Psoas muscle (tissue), 8 donors: ENCODE measurements around the gene EMILIN2. TPM values are rescaled to one million over a fixed set of nuclear protein-coding genes. Genes with fewer than 3 reads are reported as not detected.

ENCODE experiments used
- ATAC-seq, 4 donors: fragments of 200-7000 bp; cut with Tn5 transposase; one replicate each; pipeline ENCODE4 v1.9.1; 2020; ENCODE audit warnings: moderate library complexity in 3 of 4, mild to moderate bottlenecking in 2 of 4
- DNase-seq, 2 donors: peaks; one replicate each; pipeline ENCODE4 v3.0.0-alpha.2; 2020
- H3K27ac ChIP-seq: fragments of 200-600 bp; one replicate; pipeline ENCODE4 v1.8.0; 2022
- H3K27me3 ChIP-seq, 3 donors: fragments of 200-600 bp in 1 of 3; one replicate each; pipeline versions ENCODE4 v1.6.1 to v1.8.0; 2013 to 2022; ENCODE audit warnings: low read length in 2 of 3, mild to moderate bottlenecking in 2 of 3, moderate library complexity in 1 of 3; ENCODE audit not compliant: insufficient read depth in 3 of 3
- H3K36me3 ChIP-seq, 2 donors: fragments of 200-600 bp in 1 of 2; one replicate each; pipeline versions ENCODE4 v1.6.1 to v1.8.0; 2013 to 2022; ENCODE audit warnings: low read depth in 1 of 2, mild to moderate bottlenecking in 1 of 2, moderate library complexity in 1 of 2; ENCODE audit not compliant: insufficient read depth in 1 of 2
- H3K4me1 ChIP-seq: fragments of 200-600 bp; one replicate; pipeline ENCODE4 v1.8.0; 2022
- H3K4me3 ChIP-seq: fragments of 200-600 bp; one replicate; pipeline ENCODE4 v1.8.0; 2022; ENCODE audit warnings: mild to moderate bottlenecking
- H3K9me3 ChIP-seq: fragments of 200-600 bp; one replicate; pipeline ENCODE4 v1.8.0; 2022
- CTCF ChIP-seq: fragments of 200-600 bp; IDR thresholded peaks from one replicate; pipeline ENCODE4 v1.8.0; 2022; ENCODE audit warnings: antibody characterized with exemption
- WGBS, 3 donors: extraction: QIAGEN DNeasy Blood & Tissue Kit; methylation state at CpG; one replicate each; pipeline versions ENCODE4 v1.1.6 to v1.1.7; 2013; 5-methylcytosine and 5-hydroxymethylcytosine counted together
- intact Hi-C, 2 donors: fragments of 100-400 bp; cut with DNase I; formaldehyde crosslinking; loops; one replicate each; pipeline versions ENCODE4 v1.11.0 to v1.14.2; 2022
- polyA plus RNA-seq, 3 donors: library from polyadenylated mRNA; stranded (reverse); fragments of 200-250 nt; gene quantifications; one replicate each; pipeline ENCODE4 v1.2.3, GENCODE V29; 2013
- total RNA-seq, 4 donors: library from RNA; stranded (reverse); fragmentation: NEBNext Ultra II Directional in 2 of 4; extraction: Animal tissue kit (Norgen Biotek cat#: 25700) in 2 of 4; gene quantifications; one replicate each; pipeline versions ENCODE4 v1.2.1 to v1.2.4, GENCODE V29; 2021 to 2023
- donor health status: healthy with polysubstance abuse.
- donor health status: DM: no; HTN: no; CAD: no; lungs with moderate emphysema.
- donor health status: Bipolar disorder and iron deficiency.
- donor health status: healthy.
- donor health status: DM: yes; HTN: yes; CAD: no.
- donor health status: DM: no; HTN: no; CAD: no.
- donor health status: DM: no; HTN: no; CAD: no.
- donor health status: DM: yes; HTN: yes; CAD: no.

Gene EMILIN2
- total and polyA plus RNA-seq, 7 donors = 0.65 to 2.9 (median 2.2) TPM

- intact Hi-C loops = no loop called here
- DNase-seq (no peak), ATAC-seq (no peak)
- WGBS, 3 donors = 65 to 69% (median 67%) methylated on average over 3 of the region's 3 CpGs
- no peak for TF ChIP-seq CTCF
- H3K4me3 ChIP-seq = no peak overlapping the region
- peaks cover 5% of the 10 kb centered on the region for H3K9me3 ChIP-seq
- H3K4me1 ChIP-seq = no peaks in the 10 kb centered on the region
- H3K27ac ChIP-seq = no peak overlapping the region
- H3K27me3 ChIP-seq = peaks cover 0 to 6% (median 1%) of the 10 kb centered on the region in 3 donors
- no peaks in the 10 kb centered on the region for H3K36me3 ChIP-seq
These were observed 43.0 kb downstream of the EMILIN2 start for GRCh38 chr18:2889761-2890192.

- DNase-seq (no peak), ATAC-seq (no peak)
- no peak overlapping the region for H3K27ac ChIP-seq
- 83 to 88% (median 84%) methylated on average over 5 of the region's 5 CpGs for WGBS, 3 donors
- no peak for TF ChIP-seq CTCF
- H3K4me1 ChIP-seq = no peaks in the 10 kb centered on the region
- intact Hi-C loops = no loop called here
- peaks cover 5% of the 10 kb centered on the region for H3K9me3 ChIP-seq
- H3K4me3 ChIP-seq = no peak overlapping the region
- no peaks in the 10 kb centered on the region for H3K36me3 ChIP-seq
- peaks cover 0 to 6% (median 1%) of the 10 kb centered on the region in 3 donors for H3K27me3 ChIP-seq
These were observed 43.8 kb downstream of the EMILIN2 start for GRCh38 chr18:2890606-2891005.

GRCh38 chr18:2891526-2892431, 45.0 kb downstream of the EMILIN2 start:
- intact Hi-C loops = no loop called here
- no peak for TF ChIP-seq CTCF
- 76 to 80% (median 78%) methylated on average over 20 of the region's 20 CpGs for WGBS, 3 donors
- Histone ChIP-seq H3K4me3 (no peak overlapping the region), H3K36me3 (no peaks in the 10 kb centered on the region), H3K27me3 (peaks cover 0 to 6% (median 1%) of the 10 kb centered on the region in 3 donors), H3K9me3 (peaks cover under 1% of the 10 kb centered on the region), H3K27ac (no peak overlapping the region), H3K4me1 (no peaks in the 10 kb centered on the region)
- ATAC-seq (no peak), DNase-seq (no peak)

GRCh38 chr18:2893056-2893455, 46.2 kb downstream of the EMILIN2 start:
- no peak for DNase-seq
- 80 to 83% (median 80%) methylated on average over 4 of the region's 4 CpGs for WGBS, 3 donors
- no peaks in the 10 kb centered on the region for H3K9me3 ChIP-seq
- H3K4me1 ChIP-seq = no peaks in the 10 kb centered on the region
- H3K36me3 ChIP-seq = no peaks in the 10 kb centered on the region
- TF ChIP-seq CTCF = no peak
- peaks cover 0 to 6% (median 1%) of the 10 kb centered on the region in 3 donors for H3K27me3 ChIP-seq
- intact Hi-C loops = no loop called here
- no peak overlapping the region for H3K27ac ChIP-seq
- no peak for ATAC-seq
- H3K4me3 ChIP-seq = no peak overlapping the region
